BLaER1 treated with 17β-estradiol and CSF1 and Interleukin-3, amounts not matched to agents 10 nM and 100 nM (cell line): ENCODE data around the gene RXYLT1.
A peak's percentile ranks its signal among the peaks of the same experiment; 100 is the strongest.

Experiments
- H3K27ac ChIP-seq, 11 experiments: shearing (Covaris generic); formaldehyde crosslinking; 2 replicates each; pipeline ENCODE4 v1.8.1; 2022
- H3K27me3 ChIP-seq, 11 experiments: shearing (Covaris generic); formaldehyde crosslinking; 2 replicates each; pipeline ENCODE4 v1.8.1; 2022
- H3K36me3 ChIP-seq, 11 experiments: shearing (Covaris generic); formaldehyde crosslinking; 2 replicates each; pipeline ENCODE4 v1.8.1; 2022
- H3K4me1 ChIP-seq, 10 experiments: shearing (Covaris generic); formaldehyde crosslinking; 2 replicates each; pipeline ENCODE4 v1.8.1; 2022
- H3K4me2 ChIP-seq, 11 experiments: shearing (Covaris generic); formaldehyde crosslinking; 2 replicates each; pipeline ENCODE4 v1.8.1; 2022
- H3K4me3 ChIP-seq, 10 experiments: shearing (Covaris generic); formaldehyde crosslinking; 2 replicates each; pipeline ENCODE4 v1.8.1; 2022
- H3K9ac ChIP-seq, 11 experiments: shearing (Covaris generic); formaldehyde crosslinking; 2 replicates each; pipeline ENCODE4 v1.8.1; 2022
- H3K9me3 ChIP-seq, 11 experiments: shearing (Covaris generic); formaldehyde crosslinking; replicated peaks in 1 of 11; 2 replicates each; pipeline ENCODE4 v1.8.1; 2022
- H4K20me1 ChIP-seq, 11 experiments: shearing (Covaris generic); formaldehyde crosslinking; 2 replicates each; pipeline ENCODE4 v1.8.1; 2022
- Cebpa-rat ChIP-seq, 11 experiments: shearing (Covaris generic); IDR thresholded peaks; 2 replicates each; pipeline ENCODE4 v1.8.1; 2022

RXYLT1 gene

DNA sequence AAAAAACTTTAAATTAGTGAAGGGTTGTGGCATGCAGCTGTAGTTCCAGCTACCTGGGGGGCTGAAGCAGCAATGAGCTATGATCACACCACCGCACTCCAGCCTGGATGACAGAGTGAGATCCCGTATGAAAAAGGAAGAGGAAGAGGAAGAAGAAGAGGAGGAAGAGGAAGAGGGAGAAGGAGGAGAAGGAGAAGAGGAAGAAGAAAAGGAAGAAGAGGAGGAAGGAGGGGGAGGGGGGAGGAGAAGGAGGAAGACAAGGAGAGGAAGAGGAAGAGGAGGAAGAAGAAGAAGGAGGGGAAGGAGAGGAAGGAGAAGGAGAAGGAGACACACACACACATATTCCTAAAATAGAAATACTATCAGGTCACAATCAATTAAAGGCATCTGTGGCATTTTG lies 32.0 kb downstream of the RXYLT1 start:
- Histone ChIP-seq H3K27me3 (no peaks in the 10 kb centered on the region), H3K36me3 (peaks cover 5 to 30% (median 24%) of the 10 kb centered on the region in 11 experiments; a peak in 20 of 22 replicates), H3K4me3 (no peak overlapping the region), H3K9ac (no peak overlapping the region), H4K20me1 (no peaks in the 10 kb centered on the region), H3K4me1 (peaks cover 0 to 8% (median 6%) of the 10 kb centered on the region in 10 experiments; a peak in 4 of 20 replicates), H3K9me3 (no peaks in the 10 kb centered on the region), H3K27ac (no peak overlapping the region), H3K4me2 (no peak overlapping the region)
- no peak for TF ChIP-seq Cebpa-rat (IDR thresholded peaks at IDR 0.05)

DNA sequence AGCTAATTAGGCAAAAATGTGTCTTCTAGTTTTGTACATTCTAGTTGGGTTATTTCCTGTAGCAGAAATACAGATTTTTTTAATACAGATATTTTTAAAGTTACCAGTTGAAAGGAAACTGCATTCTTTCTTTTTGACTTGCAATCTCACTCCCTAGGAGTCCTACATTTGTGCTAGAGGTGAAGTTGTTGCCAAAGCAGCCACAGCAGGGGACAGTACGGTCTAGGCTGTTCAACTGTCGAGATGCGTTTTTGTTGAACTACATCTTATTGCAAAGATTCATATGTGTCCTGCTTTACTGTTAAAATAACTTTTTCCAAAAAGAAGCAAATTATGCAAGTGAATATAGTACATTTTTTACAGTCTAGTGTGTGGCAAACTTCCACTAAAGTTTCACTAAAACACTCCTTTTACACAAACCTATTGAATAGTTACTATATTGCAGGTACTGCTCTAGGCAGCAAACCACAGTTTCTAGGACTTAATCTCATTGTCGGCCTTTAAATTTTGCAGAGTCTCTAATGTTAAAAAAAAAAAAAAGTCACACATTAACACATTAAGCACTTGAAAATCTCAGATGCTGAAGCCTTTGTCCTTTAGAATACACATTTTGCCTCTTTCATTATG lies 34.5 kb downstream of the RXYLT1 start:
- Histone ChIP-seq H3K4me1 (peaks cover 0 to 8% (median 6%) of the 10 kb centered on the region in 10 experiments; a peak in 4 of 20 replicates), H4K20me1 (no peaks in the 10 kb centered on the region), H3K9me3 (peaks cover 0 to 12% (median 10%) of the 10 kb centered on the region in 11 experiments; a peak in 12 of 22 replicates), H3K36me3 (peaks cover 0 to 6% (median 4%) of the 10 kb centered on the region in 11 experiments; a peak in 10 of 22 replicates), H3K4me3 (no peak overlapping the region), H3K4me2 (peak overlapping the region in 1 of 11 experiments; percentile 16; a peak in 1 of 22 replicates), H3K27me3 (no peaks in the 10 kb centered on the region), H3K27ac (no peak overlapping the region), H3K9ac (no peak overlapping the region)
- no peak for TF ChIP-seq Cebpa-rat (IDR thresholded peaks at IDR 0.05)

DNA sequence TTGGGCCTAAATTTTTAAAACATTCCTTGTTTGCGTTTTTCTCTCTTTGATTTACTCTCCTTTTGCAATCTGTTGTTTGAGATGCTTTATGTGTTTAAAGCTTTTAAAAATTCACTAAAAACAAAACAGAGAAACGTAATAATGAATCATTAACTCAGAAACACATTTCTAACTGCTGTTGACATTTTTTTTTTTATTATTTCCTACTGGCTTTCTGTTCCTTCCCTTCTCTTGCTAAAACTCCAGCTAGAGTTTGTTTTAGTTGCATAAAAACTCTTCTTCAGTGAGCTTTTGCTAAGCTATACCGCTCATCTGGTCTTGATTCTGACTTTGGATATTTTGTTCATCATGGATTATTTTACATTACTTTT lies 35.8 kb downstream of the RXYLT1 start:
- H3K4me2 ChIP-seq, result peak overlapping the region in 1 of 11 experiments; percentile 9; a peak in 1 of 22 replicates
- no peak overlapping the region for H3K27ac ChIP-seq
- no peaks in the 10 kb centered on the region for H3K36me3 ChIP-seq
- no peaks in the 10 kb centered on the region for H3K27me3 ChIP-seq
- H4K20me1 ChIP-seq, result no peaks in the 10 kb centered on the region
- peaks cover 0 to 14% (median 10%) of the 10 kb centered on the region in 11 experiments; a peak in 12 of 22 replicates for H3K9me3 ChIP-seq
- peaks cover 0 to 8% (median 6%) of the 10 kb centered on the region in 10 experiments; a peak in 4 of 20 replicates for H3K4me1 ChIP-seq
- TF ChIP-seq Cebpa-rat (IDR thresholded peaks at IDR 0.05), result no peak
- no peak overlapping the region for H3K4me3 ChIP-seq
- no peak overlapping the region for H3K9ac ChIP-seq

DNA sequence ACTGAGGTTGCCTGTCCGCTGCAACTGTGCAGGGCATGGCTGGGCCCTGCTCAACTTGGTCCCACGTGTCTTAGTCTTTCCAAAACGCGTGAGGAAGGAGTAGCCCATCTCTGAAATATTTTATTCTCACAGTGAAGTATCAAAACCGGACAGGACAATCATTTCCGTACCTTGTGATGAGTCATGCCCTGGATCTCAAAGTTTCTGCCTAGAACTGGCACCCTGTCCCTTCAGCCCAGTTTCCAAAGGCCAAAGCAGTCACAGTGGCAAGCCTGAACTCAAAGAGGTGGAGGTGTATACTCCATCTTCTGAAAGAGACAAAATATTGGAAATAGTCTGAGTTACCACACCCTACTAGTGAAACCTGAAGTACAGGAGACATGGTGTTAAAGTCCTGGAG lies 36.3 kb downstream of the RXYLT1 start:
- no peaks in the 10 kb centered on the region for H3K36me3 ChIP-seq
- H3K27ac ChIP-seq, result no peak overlapping the region
- no peak for TF ChIP-seq Cebpa-rat (IDR thresholded peaks at IDR 0.05)
- no peak overlapping the region for H3K4me2 ChIP-seq
- H3K4me3 ChIP-seq, result no peak overlapping the region
- H3K4me1 ChIP-seq, result peaks cover 0 to 8% (median 6%) of the 10 kb centered on the region in 10 experiments; a peak in 4 of 20 replicates
- H3K9ac ChIP-seq, result no peak overlapping the region
- H3K27me3 ChIP-seq, result no peaks in the 10 kb centered on the region
- no peaks in the 10 kb centered on the region for H4K20me1 ChIP-seq
- H3K9me3 ChIP-seq, result peaks cover 0 to 14% (median 10%) of the 10 kb centered on the region in 11 experiments; a peak in 12 of 22 replicates

DNA sequence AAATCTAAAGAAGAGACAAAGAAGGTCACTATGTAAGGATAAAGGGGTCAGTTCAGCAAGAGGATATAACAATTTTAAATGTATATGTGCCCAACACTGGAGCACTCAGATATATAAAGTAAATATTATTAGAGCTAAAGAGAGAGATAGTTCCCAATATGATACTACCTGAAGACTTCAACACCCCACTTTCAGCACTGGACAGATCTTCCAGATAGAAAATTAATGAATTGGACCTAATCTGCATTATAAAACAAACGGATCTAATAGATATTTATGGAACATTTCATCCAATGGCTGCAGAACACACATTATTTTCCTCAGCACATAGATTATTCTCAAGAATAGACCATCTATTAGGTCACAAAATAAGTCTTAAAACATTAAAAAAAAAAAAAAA lies 40.7 kb downstream of the RXYLT1 start:
- Histone ChIP-seq H3K4me1 (no peaks in the 10 kb centered on the region), H3K9me3 (peaks cover 0 to 18% (median 10%) of the 10 kb centered on the region in 11 experiments; a peak in 12 of 22 replicates), H3K27me3 (no peaks in the 10 kb centered on the region), H4K20me1 (no peaks in the 10 kb centered on the region), H3K27ac (no peak overlapping the region), H3K36me3 (no peaks in the 10 kb centered on the region), H3K4me2 (no peak overlapping the region), H3K4me3 (no peak overlapping the region), H3K9ac (no peak overlapping the region)
- no peak for TF ChIP-seq Cebpa-rat (IDR thresholded peaks at IDR 0.05)

DNA sequence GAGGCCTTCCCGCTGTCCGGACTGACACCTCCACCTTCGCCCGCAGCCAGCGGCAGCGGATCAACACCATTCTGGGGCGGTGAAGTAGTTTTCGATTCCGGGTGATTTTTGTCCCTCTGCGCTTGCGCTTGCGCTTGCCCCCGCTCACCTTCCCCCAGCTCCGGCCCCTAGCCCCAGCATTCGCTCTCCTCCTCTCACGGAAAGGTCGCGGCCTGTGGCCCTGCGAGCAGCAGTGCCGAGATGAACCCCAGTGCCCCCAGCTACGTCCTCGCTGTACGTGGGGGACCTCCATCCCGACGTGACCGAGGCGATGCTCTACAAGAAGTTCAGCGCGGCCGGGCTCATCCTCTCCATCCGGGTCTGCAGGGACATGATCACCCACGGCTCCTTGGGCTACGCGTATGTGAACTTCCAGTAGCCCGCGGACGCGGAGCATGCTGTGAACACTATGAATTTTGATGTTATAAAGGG lies 42.1 kb downstream of the RXYLT1 start:
- Histone ChIP-seq H3K4me2 (no peak overlapping the region), H3K9ac (no peak overlapping the region), H3K36me3 (no peaks in the 10 kb centered on the region), H3K27me3 (no peaks in the 10 kb centered on the region), H3K9me3 (peaks cover 0 to 18% (median 10%) of the 10 kb centered on the region in 11 experiments; a peak in 12 of 22 replicates), H3K4me1 (no peaks in the 10 kb centered on the region), H3K4me3 (no peak overlapping the region), H3K27ac (no peak overlapping the region), H4K20me1 (no peaks in the 10 kb centered on the region)
- TF ChIP-seq Cebpa-rat (IDR thresholded peaks at IDR 0.05), result no peak

DNA sequence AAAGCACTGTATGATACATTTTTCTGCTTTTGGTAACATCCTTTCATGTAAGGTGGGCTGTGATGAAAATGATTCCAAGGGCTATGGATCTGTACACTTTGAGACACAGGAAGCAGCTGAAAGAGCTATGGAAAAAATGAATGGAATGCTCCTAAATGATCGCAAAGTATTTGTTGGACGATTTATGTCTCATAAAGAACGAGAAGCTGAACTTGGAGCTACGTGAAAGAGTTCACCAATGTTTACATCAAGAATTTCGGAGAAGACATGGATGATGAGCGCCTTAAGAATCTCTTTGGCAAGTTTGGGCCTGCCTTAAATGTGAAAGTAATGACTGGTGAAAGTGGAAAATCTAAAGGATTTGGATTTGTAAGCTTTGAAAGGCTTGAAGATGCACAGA lies 42.6 kb downstream of the RXYLT1 start:
- Histone ChIP-seq H4K20me1 (no peaks in the 10 kb centered on the region), H3K9me3 (peaks cover 0 to 18% (median 10%) of the 10 kb centered on the region in 11 experiments; a peak in 12 of 22 replicates), H3K4me3 (no peak overlapping the region), H3K27me3 (no peaks in the 10 kb centered on the region), H3K27ac (no peak overlapping the region), H3K4me2 (no peak overlapping the region), H3K9ac (no peak overlapping the region), H3K36me3 (no peaks in the 10 kb centered on the region), H3K4me1 (no peaks in the 10 kb centered on the region)
- no peak for TF ChIP-seq Cebpa-rat (IDR thresholded peaks at IDR 0.05)

DNA sequence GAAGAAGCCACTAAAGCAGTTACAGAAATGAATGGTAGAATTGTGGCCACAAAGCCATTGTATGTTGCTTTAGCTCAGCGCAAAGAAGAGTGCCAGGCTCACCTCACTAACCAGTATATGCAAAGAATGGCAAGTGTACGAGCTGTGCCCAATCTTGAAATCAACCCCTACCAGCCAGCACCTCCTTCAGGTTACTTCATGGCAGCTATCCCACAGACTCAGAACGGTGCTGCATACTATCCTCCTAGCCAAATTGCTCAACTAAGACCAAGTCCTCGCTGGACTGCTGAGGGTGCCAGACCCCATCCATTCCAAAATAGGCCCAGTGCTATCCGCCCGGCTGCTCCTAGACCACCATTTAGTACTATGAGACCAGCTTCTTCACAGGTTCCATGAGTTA lies 43.3 kb downstream of the RXYLT1 start:
- no peaks in the 10 kb centered on the region for H3K4me1 ChIP-seq
- no peaks in the 10 kb centered on the region for H3K36me3 ChIP-seq
- no peak overlapping the region for H3K9ac ChIP-seq
- H3K27ac ChIP-seq, result no peak overlapping the region
- H3K4me3 ChIP-seq, result no peak overlapping the region
- peaks cover 0 to 16% (median 10%) of the 10 kb centered on the region in 11 experiments; a peak in 12 of 22 replicates for H3K9me3 ChIP-seq
- H4K20me1 ChIP-seq, result no peaks in the 10 kb centered on the region
- H3K27me3 ChIP-seq, result no peaks in the 10 kb centered on the region
- no peak for TF ChIP-seq Cebpa-rat (IDR thresholded peaks at IDR 0.05)
- no peak overlapping the region for H3K4me2 ChIP-seq

DNA sequence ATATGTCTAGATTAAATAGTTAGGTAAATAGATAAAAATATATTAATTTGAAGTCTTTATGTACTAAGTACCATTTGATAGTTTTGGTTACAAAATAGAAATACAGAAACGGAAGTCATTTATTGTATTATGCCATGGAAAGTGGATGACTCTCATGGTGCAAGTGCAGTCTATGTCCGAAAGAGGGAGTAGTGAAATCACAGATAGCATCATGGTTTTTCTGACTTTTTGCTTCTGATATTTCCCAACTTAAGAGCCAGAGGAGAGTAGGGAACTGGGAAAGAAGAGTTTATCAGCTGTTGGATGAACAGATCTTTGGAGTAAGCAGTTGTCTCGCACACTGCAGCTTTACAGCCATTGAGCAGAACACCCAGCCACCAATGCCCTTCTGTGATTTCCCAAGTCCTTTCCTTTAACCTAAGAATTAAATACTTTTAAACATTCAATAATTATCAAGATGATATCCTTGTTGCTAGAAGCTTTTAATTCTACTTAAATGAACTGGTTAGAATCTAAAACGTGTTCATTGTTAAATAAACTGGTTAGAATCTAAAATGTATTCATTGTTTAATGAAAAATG lies 46.4 kb downstream of the RXYLT1 start:
- TF ChIP-seq Cebpa-rat (IDR thresholded peaks at IDR 0.05), result no peak
- no peak overlapping the region for H3K4me2 ChIP-seq

More for the DNA sequence above, 46.4 kb downstream of the RXYLT1 start:
- H3K36me3 ChIP-seq, result no peaks in the 10 kb centered on the region
- no peaks in the 10 kb centered on the region for H3K4me1 ChIP-seq
- no peak overlapping the region for H3K4me3 ChIP-seq
- H3K9ac ChIP-seq, result no peak overlapping the region
- H3K27me3 ChIP-seq, result no peaks in the 10 kb centered on the region
- H4K20me1 ChIP-seq, result no peaks in the 10 kb centered on the region
- H3K27ac ChIP-seq, result no peak overlapping the region
- peaks cover 12 to 28% (median 19%) of the 10 kb centered on the region in 11 experiments; a peak in 21 of 22 replicates for H3K9me3 ChIP-seq
